Measurements from ENCODE around the gene FAM13B.
"Not testable (repeated sequence)": the region's sequence is repeated elsewhere in the genome, so short reads cannot be mapped to it uniquely, and the experiment has no call there.

The FAM13B gene

DNA sequence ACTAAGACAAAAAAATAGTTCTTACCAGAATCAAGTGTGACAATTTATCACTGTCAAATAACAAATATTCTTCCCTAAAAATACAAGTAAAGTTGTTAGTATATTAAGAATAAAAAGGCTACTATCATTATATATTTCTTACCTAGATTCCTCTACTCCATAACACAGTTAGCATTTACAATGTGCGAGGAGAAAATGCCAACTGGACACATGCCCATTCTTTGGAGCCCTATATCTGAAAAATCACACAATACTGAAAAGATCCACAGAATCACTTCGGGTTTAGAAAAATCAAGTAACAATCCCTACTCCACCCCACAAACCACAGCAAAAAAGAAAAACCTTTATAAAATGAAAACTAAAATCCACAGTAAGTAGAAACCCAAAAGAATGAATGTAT, 72.7 kb downstream of the FAM13B start:
- DNase-seq = no peak

DNA sequence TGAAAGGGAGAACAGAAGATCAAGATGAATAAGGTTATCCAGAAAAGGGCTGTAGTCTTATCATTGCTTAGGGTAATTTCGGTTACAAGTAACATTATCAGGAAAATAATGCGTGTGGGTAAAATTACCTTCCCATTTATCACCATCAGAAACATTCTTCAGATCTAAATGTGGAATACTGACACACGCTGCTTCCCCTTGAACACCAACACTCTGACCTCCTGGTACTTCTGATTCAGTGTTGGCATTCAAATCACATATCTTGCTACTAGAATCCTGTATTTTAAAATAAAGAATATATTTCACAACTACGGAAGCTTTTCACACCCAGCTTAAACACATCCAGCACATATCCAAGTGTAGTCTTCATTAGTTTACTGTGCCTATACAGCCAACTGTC, 73.4 kb downstream of the FAM13B start:
- DNase-seq = no peak

DNA sequence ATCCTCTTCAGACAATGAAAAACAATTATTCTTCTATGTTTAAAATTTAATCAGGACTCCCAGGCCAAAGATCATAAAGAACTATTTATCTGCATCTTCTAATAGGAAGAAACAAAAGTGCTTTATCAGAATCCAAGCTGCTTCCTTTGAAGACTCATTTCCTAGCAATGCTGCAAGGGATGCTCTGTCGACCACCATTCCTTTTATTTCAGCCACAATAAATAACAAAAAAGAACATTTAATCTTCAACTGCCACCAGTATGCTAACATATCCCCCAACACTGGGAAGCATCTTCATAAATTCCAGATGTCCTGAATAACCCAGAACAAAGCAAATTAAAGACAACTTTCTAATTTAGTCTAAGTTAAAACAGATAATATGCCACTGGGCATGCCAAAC, 74.9 kb downstream of the FAM13B start:
- no peak for DNase-seq

DNA sequence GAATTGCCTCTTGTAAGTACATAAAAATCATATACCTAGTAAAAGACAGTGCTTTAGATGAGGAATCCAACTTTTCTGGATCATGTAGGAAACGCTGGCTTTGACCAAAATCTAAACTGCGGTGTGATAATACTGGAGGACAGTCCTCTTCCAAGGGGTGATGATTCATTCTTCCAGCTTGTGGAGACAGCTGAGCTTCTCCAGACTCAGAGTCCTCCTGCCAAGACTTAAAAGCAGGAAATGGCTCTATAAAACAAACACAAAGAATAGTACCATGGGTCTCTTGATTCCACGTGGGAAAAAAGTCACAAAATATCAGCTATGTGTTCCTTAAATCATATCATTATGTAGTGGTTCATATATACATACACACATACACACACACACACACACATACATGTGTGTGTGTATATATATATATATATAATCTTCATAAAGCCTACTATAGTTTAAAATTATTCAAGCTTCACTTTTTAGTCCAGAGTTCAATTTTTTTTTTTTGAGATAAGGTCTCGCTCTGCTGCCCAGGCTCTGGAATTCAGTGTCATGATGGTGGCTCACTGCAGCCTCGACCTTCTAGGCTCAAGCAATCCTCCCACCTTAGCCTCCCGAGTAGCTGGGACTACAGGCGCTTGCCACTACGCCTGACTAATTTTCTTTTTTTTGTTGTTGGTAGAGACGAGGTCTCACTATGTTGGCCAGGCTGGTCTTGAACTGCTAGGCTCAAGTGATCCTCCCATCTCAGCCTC, 78.6 kb downstream of the FAM13B start:
- DNase-seq = no peak

DNA sequence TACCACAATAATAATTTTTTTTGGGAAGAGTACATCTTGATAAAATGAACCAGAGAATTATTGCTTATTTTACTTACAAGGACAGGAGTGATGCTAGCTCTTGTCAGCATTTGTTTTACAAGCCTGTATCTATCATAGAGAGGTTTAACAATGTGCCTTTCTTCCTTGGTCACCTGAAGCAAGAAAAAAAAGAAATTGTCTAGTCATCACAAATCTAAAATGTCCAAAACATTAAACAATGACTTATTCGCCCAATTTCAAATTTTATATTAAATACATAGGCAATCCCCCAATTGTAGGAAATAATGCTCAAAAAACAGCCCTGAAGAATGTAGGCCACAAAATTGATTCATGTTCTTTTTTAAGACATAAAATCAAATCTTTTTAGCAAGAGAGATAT, 87.1 kb downstream of the FAM13B start:
- no peak for DNase-seq

DNA sequence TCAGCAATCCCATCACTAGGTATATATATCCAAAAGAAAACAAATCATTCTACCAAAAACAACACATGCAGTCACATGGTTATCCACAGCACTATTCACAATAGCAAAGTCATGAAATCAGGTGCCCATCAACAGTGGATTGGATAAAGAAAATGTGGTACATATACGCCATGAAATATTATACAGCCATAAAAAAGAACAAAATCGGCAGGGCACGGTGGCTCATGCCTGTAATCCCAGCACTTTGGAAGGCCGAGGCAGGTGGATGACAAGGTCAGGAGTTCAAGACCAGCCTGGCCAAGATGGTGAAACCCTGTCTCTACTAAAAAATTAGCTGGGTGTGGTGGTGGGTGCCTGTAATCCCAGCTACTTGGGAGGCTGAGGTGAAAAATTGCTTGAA, 88.6 kb downstream of the FAM13B start:
- not testable (repeated sequence) for DNase-seq

DNA sequence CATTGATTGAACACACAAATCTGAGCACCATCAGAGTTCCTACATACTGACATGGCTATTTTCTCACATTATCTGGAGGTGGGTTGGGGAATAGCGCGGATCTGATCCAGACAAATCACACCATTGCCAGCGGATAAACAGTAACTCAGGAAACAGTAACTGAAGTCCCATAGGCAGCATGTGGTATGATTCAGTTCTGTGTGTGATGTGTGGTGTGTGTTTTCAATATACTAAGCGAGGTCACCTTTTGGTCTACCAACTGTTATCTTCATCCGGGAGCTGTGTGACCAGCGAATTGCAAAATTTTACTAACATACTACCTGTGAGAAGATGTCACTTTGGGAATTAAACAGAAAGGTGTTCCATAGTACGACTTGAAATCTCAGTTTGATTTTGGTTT, 93.5 kb downstream of the FAM13B start:
- no peak for DNase-seq

DNA sequence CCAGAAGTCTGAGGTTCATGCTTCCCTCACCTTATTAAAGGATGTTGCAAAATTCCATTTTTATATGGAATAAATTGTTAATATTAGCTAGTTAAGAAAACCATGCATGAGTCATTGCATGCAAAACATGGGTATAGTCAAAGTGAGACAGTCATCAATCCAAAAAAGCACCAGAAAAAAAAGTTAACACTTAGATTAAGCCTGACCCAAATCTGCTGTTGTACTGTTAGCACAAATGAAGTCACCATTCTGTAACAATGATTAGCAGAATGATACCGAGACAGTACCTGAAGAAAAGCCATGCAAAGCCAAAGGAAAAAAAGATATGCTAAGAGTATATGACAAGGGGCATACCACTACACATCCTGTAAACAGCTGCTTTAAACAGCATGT, 94.1 kb downstream of the FAM13B start:
- no peak for DNase-seq

DNA sequence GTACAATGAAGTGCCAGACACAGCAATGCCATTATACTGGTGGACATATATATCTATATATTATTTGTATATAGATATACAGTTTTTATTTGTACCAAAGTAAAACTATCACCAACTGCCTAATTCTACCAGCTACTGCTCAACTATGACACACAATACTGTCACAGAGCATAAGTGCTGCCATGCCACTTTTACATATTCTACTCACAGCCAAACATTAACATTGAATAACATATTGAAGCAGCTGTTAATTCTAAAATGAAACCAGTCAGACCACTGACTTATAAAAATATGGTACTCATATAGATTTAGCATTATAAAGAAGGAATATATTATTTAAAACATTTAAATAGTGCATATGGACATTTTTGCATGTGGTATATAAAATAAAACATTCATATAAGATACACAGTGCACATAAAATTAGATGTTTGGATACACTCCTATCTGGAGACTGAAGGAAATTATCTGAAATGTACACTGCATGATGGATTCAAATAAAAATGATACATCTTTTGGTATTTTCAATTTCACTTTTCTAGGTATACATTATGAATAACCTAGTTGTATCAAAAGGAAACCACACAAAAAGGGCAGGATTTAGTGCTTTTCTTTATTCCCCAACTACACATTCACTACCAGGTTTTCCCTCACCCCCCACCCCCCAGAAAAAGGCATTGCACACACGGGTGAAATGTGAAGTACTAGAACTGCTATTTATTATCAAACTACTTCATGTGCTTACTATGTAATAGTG, 94.7 kb downstream of the FAM13B start:
- peak in 1 of 2 donors; percentile 14 for DNase-seq

DNA sequence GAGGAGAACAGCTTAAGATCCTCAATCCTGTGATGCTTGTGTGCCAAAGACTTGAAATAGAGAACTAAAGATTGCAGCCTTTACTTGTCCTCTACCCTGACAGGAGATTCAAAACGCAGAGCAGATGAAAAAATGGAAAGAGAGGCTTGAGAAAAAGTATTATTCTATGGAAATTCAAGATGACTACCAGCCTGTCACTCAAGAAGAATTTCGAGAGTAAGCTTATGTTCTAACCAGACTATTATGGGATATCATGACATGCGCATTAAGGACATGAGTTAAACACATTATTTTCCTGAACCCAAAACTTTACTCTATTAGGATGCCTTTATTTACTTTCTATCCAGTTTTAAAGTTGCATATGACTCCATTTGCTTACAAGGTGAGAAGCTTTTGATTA, 97.2 kb downstream of the FAM13B start:
- DNase-seq = no peak

DNA sequence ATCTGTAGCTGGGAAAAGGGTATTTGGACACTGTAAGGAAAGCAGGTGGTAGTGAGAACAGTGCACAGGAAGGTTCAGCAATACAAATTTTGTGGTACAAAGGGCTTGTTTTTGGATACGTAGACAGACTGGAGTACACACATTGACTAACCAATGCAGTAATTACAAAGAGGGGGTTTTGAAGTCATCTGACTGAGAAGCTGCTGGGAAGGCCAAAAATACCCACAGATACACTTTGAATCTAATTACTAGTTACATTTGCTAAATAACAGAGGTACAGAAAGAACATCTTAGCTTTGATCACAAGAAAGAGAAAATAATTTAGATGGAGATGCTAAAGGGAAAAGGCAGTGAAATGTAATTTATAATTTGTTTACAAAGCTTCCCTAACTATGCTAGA, 97.7 kb downstream of the FAM13B start:
- DNase-seq = no peak

DNA sequence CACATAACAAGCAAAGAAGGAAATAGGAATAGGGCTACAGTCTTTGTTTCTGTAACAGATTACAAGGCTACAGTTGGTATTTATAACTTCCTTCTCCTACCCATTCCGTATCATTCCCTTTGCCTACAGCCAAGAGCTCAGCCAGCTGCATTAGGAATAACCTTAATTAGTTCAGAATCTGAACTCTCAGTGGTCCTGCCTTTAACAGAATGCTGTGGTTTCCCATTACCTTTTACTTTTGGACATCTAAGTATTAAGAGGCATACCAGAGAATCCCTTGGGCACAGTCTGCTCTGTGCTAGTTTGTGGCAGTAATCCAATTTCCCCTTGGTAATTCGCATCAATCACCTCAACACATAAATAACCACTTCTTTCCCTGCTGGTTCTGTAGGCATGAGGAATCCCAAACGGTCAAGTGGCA, 99.4 kb downstream of the FAM13B start:
- no peak for DNase-seq

DNA sequence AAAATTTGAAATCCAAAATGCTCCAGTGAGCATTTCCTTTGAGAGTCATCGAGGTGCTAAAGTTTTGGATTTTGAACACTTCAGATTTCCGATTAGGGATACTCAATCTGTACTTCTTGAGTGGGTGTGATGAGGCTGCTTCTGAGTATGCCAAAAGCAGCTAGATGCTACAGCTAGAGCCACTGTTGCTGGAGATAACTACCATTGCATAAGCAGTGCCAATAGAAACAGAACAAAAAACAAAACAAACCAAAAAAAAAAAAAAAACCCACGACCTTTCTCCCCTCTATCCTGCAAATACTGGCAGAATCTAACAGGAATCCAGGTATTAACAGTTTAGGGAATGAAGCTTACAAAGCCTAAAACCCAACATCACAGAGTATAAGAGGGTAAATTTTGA, 100.1 kb downstream of the FAM13B start:
- DNase-seq = no peak

DNA sequence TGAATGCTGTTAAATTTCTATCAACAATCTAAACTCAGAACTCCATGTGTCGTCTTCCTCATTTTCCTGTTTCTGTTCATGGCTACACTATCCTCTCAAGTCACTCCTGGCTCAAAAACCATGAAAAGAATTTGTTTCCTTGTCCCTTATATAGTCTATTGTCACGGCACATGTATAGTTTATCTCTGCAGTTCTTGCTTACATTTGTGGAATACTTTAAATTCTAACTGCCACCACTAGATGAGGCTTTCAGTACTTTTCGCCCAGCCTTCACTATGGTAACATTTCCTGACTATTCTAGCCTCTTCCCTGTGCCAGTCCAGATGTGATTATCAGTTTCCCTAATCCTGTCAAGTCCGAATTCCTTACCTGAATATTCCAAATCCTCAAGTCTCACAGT, 109.0 kb downstream of the FAM13B start:
- no peak for DNase-seq

DNA sequence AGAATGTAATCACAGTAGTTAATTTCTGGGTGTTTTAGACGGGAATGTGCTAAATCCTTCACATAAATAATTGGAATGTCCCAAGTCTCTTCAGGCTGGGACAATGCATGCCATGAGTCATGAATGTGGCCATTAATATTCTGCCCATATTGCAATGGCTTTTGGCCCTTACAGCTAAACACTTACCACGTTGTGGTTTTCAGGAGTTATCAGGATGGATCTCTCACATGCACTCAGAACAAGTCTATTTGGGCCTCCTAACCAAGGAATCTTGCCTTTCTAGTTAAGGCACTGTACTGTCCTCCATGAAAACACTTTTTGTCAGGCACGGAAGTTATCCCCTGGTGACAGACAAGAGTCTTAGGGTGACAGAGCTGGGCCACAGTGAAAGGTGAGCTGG, 110.9 kb downstream of the FAM13B start:
- DNase-seq = no peak

DNA sequence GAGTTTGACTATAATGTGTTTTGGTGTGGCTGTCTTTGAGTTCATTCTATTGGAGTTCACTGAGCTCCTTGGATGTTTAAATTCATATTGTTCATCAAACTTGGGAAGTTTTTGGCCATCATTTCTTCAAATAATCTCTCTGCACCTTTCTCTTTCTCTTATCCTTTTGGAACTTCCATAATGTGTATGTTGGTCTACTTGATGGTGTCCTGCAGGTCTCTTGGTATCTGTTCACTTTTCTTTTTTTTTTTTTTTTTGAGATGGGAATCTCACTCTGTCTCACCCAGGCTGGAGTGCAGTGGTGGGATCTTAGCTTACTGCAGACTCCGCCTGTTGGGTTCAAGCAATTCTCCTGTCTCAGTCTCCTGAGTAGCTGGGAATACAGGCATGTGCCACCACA, 116.0 kb downstream of the FAM13B start:
- no peak for DNase-seq

DNA sequence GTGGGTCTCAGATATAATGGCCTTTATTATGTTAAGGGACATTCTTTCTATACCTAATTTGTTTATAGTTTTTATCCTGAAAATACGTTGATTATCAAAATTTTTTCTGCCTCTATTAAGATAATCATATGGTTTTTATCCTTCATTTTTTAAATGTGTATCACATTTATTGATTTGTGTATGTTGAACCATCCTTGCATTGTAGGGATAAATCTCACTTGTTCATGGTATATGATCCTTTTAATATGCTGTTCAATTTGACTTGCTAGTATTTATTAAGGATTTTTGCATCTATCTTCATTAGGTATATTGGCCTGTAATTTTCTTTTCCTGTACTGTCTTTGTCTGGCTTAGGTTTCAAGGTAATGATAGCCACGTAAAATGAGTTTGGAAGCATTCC, 118.1 kb downstream of the FAM13B start:
- DNase-seq = no peak

DNA sequence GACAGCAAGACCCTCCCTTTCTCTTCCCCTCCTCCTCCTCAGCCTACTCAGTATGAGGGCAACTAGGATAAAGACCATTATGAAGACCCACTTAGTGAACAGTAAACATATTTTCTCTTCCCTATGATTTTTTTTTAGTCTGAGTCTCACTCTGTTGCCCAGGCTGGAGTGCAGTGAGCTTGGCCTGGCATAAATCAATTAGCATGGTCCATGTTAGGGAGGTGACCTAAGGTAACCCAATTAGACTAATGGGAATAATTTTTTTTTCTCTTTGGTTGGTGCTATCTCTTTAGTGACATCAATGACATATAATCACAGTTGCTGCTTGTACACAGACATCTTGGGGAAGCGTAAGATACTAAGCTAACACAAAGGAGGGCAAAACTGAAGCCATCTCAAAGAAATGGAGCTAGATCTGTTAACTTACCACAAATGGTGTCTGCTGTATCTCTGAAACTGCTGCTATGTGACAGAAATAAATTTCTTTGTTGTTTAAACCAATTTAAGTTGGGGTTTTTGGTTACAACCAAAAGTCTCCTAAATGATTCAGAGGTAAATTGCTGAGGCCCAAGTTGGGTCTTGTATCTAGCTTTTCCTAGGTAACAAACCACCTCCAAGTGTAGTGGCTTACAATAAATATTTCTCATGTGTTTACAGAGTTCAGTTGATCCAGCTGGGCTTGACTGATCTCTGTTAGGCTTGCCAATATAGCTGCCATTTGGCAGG, 130.3 kb downstream of the FAM13B start:
- no peak for DNase-seq

DNA sequence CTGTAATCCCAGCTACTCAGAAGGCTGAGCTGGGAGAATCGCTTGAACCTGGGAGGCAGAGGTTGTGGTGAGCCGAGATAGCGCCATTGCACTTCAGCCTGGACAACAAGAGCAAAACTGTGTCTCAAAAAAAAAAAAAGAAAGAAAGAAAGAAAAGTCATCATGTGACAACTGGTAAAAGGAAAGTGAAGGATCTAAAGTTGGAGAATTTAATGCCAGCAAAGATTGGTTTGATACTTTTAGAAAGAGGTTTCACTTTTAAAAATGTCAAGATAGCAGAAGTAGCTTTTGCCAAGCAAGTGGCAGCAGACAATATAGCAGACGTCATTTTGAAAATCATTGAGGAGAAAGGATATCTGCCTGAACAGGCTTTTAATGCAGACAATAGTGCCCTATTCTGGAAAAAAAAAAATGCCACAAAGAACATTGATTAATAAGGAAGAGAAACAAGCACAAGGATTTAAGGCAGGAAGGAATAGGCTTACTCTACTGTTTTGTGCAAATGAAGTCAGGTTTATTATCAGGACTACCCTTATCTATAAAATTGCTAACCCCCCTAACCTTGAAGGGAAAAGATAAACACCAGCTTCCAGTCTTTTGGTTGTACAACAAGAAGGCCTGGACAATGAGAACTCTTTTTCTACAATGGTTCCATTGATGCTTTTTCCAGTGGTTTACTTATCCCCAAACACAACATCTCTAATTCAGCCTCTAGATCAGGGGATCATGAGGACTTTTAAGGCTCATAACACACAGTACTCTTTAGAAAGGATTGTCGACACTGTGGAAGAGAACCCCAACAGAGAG, 131.7 kb downstream of the FAM13B start:
- no peak for DNase-seq

DNA sequence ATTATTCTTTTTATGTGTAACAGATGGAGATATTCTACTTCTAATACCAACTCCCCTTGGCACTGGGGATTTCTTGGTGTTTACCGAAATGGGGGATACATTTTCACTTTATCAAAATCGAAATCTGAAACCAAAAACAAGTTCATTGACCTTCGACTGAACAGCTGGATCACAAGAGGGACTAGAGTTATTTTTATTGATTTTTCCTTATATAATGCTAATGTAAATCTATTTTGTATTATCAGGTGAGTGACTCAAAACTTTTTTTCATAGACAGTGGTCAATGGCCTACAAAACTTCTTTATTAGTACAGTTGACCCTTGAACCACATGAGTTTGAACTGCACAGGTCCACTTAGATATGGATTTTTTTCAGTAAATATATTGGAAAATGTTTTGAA, 133.4 kb downstream of the FAM13B start:
- DNase-seq = no peak

DNA sequence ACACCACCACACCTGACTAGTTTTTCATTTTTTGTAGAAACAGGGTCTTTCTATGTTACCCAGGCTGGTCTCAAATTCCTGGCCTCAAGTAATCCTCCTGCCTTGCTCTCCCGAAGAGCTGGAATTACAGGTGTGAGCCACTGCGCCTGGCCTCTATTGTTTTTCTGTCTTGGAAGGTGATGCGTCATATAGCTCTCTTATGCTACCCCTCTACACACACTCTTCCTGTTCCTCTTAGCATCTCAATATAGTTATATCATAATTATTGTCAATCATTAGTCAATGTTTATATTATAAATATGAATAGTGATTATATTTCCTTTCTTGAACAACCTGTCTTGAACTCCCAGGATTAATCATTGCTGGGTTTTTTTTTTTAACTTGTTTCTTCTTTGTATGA, 136.3 kb downstream of the FAM13B start:
- no peak for DNase-seq

DNA sequence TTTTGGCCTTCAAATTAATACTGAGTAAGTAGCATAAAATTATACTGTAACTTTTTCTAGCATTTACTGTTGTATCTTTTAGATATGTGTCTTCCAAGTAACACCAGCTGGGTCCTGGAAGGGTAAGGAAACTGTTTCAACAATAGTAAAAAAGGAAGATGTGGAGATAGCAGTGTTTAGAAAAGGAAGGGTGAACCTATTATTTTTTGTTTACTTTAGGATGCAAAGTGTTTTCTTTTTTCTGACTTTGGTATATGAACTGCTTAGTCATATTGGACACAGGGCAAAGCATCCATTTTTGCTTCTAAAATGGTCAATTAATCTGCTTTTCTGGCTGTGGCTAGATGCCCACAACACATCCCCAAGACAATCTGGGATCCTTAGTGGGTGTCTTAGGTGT, 138.3 kb downstream of the FAM13B start:
- DNase-seq = no peak

DNA sequence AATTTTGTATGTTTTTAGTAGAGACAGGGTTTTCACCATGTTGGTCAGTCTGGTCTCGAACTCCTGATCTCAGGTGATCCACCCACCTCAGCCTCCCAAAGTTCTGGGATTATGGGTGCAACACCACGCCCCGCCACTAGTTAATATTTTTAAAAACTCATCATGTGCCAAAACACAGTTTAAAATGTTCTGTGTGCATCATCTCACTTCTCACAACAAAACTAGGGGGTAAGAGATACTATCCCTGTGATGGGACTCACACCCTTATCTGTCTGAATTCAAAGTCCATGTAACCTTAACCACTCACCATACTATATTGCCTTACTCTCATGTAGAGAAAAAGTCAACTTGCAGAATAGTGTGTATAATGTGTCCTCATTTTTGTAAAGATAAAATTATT, 141.0 kb downstream of the FAM13B start:
- DNase-seq = no peak
